GM23248 (cell line): ENCODE results near the gene MTCH1. TPM values are rescaled to one million over a fixed set of nuclear protein-coding genes. Genes with fewer than 3 reads are reported as not detected.

Experiments
- DNase-seq: peaks from one replicate; pipeline ENCODE4 v3.0.0-alpha.2; 2015
- H2AFZ ChIP-seq: fragments of 200-600 bp; sonication (generic); 2 replicates; pipeline ENCODE4 v1.6.1; 2016; ENCODE audit warnings: antibody characterized with exemption
- H3F3A ChIP-seq: fragments of 200-600 bp; sonication (generic); 2 replicates; pipeline ENCODE4 v1.6.1; 2016; ENCODE audit warnings: mild to moderate bottlenecking, antibody characterized with exemption, mixed run types; ENCODE audit not compliant: insufficient read depth
- H3K27ac ChIP-seq: fragments of 200-600 bp; sonication (generic); 2 replicates; pipeline ENCODE4 v1.5.1; 2016; ENCODE audit warnings: mild to moderate bottlenecking
- H3K27me3 ChIP-seq: fragments of 200-600 bp; sonication (generic); replicated peaks from 2 replicates; pipeline ENCODE4 v1.6.1; 2016; ENCODE audit warnings: mild to moderate bottlenecking; ENCODE audit not compliant: insufficient read depth
- H3K36me3 ChIP-seq: fragments of 200-600 bp; sonication (generic); 2 replicates; pipeline ENCODE4 v1.6.1; 2016; ENCODE audit warnings: low read depth, mild to moderate bottlenecking
- H3K4me1 ChIP-seq: fragments of 200-600 bp; sonication (generic); 2 replicates; pipeline ENCODE4 v1.6.1; 2016; ENCODE audit warnings: mild to moderate bottlenecking; ENCODE audit not compliant: insufficient read depth
- H3K4me2 ChIP-seq: fragments of 200-600 bp; sonication (generic); one replicate; pipeline ENCODE4 v1.6.1; 2016; ENCODE audit warnings: mild to moderate bottlenecking; ENCODE audit not compliant: unreplicated experiment
- H3K4me3 ChIP-seq: fragments of 200-600 bp; sonication (generic); 2 replicates; pipeline ENCODE4 v1.5.1; 2016; ENCODE audit warnings: mild to moderate bottlenecking
- H3K79me2 ChIP-seq: fragments of 200-600 bp; sonication (generic); 2 replicates; pipeline ENCODE4 v1.6.1; 2016; ENCODE audit warnings: mild to moderate bottlenecking; ENCODE audit not compliant: insufficient read depth
- H3K9ac ChIP-seq: fragments of 200-600 bp; sonication (generic); 2 replicates; pipeline ENCODE4 v1.6.1; 2016; ENCODE audit warnings: mild to moderate bottlenecking
- H3K9me2 ChIP-seq: fragments of 200-600 bp; sonication (generic); 2 replicates; pipeline ENCODE4 v1.6.1; 2016; ENCODE audit warnings: mixed run types, mild to moderate bottlenecking, moderate library complexity; ENCODE audit not compliant: insufficient read depth
- H3K9me3 ChIP-seq: fragments of 200-600 bp; sonication (generic); one replicate; pipeline ENCODE4 v1.6.1; 2017; ENCODE audit warnings: low read depth
- H4K20me1 ChIP-seq: fragments of 200-600 bp; sonication (generic); 2 replicates; pipeline ENCODE4 v1.6.0; 2016; ENCODE audit not compliant: insufficient read depth
- EZH2 ChIP-seq: fragments of 200-600 bp; sonication (generic); IDR thresholded peaks from 2 replicates; pipeline ENCODE4 v1.6.1; 2018; ENCODE audit warnings: antibody characterized with exemption, mild to moderate bottlenecking; ENCODE audit not compliant: insufficient read depth, poor library complexity, severe bottlenecking
- EZH2phosphoT487 ChIP-seq: fragments of 200-600 bp; sonication (generic); IDR thresholded peaks from 2 replicates; pipeline ENCODE4 v1.6.1; 2018; ENCODE audit warnings: antibody characterized with exemption, moderate library complexity, mild to moderate bottlenecking, low read depth; ENCODE audit not compliant: insufficient read depth
- WGBS, 2 experiments: methylation state at CpG; one replicate each; pipeline ENCODE4 v1.1.6; 2015 to 2017; ENCODE audit warnings: low lambda C conversion rate in 2 of 2, low coverage in 1 of 2; ENCODE audit errors: missing lambda C conversion rate in 2 of 2; 5-methylcytosine and 5-hydroxymethylcytosine counted together
- in situ Hi-C: fragments of 300-500 bp; cut with MboI; formaldehyde crosslinking; loops from 2 replicates; pipeline ENCODE4 v1.15.0; 2020
- polyA plus RNA-seq: library from polyadenylated mRNA; unstranded; fragments of >200 nt; fragmentation: Nextera tagmentation; extraction: Ambion mirVana; gene quantifications from 2 replicates; pipeline ENCODE4 v1.2.1, GENCODE V29; 2016
- total RNA-seq: library from RNA; depleted of rRNA; stranded (reverse); fragments of >200 nt; shearing (Covaris generic); gene quantifications from 2 replicates; pipeline ENCODE4 v1.2.3, GENCODE V29; 2014

The MTCH1 gene
- total and polyA plus RNA-seq, 2 experiments from 2014 or later, result 370 to 473 TPM

DNA sequence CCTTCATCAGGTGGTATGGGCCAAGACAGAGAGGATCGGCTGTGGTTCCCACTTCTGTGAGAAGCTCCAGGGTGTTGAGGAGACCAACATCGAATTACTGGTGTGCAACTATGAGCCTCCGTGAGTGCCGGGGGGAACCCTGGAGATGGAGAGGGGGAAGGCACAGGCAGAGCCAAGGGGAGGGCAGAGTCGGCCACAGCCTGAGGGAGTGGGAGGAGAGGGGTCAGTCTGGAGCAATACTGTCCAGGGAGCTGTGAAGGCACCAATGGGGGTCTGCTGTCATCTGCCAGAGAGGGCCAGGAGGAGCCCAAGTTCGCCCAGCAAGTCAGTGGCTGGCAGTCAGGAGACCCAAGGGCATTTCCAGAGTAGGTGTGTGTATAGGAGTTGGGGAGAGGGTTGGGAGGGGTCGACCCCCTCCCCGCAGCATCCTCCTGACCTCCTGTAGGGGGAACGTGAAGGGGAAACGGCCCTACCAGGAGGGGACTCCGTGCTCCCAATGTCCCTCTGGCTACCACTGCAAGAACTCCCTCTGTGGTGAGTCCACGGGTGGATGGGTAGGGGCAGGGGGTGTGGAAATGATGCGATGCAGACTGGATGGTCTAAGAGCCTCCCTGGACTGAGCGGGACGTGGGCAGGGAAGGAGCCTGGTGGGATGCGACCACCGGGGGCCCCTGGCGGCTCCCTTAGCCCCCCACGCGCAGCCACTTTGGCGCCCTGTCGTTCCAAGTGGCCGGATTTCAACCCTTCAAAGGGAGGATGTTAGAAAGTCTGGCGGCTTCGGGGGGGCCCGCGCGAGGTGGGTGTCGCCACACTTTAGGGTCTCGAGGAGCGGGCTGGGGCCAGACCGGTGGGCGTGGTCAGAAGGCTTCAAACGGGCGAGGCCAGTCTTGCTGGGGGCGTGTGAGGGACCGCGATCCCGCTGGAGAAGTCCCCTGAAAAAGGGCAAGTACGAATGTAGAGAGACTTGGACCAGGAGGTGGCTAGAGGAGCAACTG lies 24.3 kb downstream of the MTCH1 start:
- H3K4me2 ChIP-seq, result no peak overlapping the region
- H3K9me2 ChIP-seq, result no peaks in the 10 kb centered on the region
- TF ChIP-seq EZH2 (no peak), EZH2phosphoT487 (no peak)
- in situ Hi-C loops, result no loop called here
- H3K27ac ChIP-seq, result no peak overlapping the region
- no peak overlapping the region for H3K4me3 ChIP-seq
- no peaks in the 10 kb centered on the region; the same call in 1 of the 2 replicates for H3K36me3 ChIP-seq
- H3F3A ChIP-seq, result peaks cover 29% of the 10 kb centered on the region
- H3K79me2 ChIP-seq, result no peaks in the 10 kb centered on the region
- no peaks in the 10 kb centered on the region for H3K27me3 ChIP-seq
- H3K4me1 ChIP-seq, result peaks cover 13% of the 10 kb centered on the region
- H2AFZ ChIP-seq, result no peak overlapping the region
- no peak for DNase-seq
- H3K9me3 ChIP-seq, result no peaks in the 10 kb centered on the region
- no peak overlapping the region for H3K9ac ChIP-seq
- 81 to 85% methylated on average over 32 to 40 of the region's 40 CpGs for WGBS, 2 experiments
- no peaks in the 10 kb centered on the region for H4K20me1 ChIP-seq

DNA sequence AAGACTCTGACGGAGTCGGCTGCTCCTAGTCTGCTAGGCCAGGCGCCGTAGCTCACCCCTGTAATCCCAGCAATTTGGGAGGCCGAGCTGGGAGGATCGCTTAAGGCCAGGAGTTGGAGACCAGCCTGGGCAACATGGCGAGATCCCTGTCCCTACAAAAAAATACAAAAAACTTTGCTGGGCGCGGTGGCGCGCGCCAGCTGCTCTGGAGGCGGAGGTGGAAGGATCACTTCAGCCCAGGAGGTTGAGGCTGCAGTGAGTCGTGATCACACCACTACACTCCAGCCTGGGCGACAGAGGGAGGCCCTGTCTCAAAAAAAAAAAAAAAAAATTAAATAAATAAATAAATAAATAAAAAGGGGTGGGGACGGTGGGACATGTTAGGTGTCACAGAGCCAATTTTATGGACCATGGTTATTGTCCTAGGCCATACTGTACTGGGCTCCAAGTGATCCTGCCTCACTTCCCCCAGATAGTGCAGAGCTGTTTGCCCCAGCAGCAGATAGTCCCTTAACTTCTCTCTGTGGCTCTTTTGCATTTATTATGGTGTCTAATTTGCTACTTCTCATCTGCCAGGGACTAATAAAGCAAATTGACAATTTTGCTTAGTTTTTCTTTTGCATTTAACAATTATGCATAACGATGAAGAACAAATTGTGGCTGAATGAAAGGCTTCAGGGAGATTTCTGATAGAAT lies 26.3 kb downstream of the MTCH1 start:
- H3K27ac ChIP-seq, result no peak overlapping the region
- no peaks in the 10 kb centered on the region for H3K9me3 ChIP-seq
- no peaks in the 10 kb centered on the region for H3K36me3 ChIP-seq
- no peaks in the 10 kb centered on the region for H4K20me1 ChIP-seq
- in situ Hi-C loops, result no loop called here
- 76 to 79% methylated on average over 17 of the region's 17 CpGs for WGBS, 2 experiments
- no peaks in the 10 kb centered on the region for H3K9me2 ChIP-seq
- H3F3A ChIP-seq, result peaks cover 11% of the 10 kb centered on the region
- no peak for TF ChIP-seq EZH2
- no peak for TF ChIP-seq EZH2phosphoT487
- no peak overlapping the region for H3K4me3 ChIP-seq
- H3K4me2 ChIP-seq, result no peak overlapping the region
- H3K79me2 ChIP-seq, result no peaks in the 10 kb centered on the region
- DNase-seq, result no peak
- peaks cover 20% of the 10 kb centered on the region for H3K4me1 ChIP-seq
- H3K9ac ChIP-seq, result no peak overlapping the region
- no peak overlapping the region for H2AFZ ChIP-seq
- no peaks in the 10 kb centered on the region for H3K27me3 ChIP-seq

DNA sequence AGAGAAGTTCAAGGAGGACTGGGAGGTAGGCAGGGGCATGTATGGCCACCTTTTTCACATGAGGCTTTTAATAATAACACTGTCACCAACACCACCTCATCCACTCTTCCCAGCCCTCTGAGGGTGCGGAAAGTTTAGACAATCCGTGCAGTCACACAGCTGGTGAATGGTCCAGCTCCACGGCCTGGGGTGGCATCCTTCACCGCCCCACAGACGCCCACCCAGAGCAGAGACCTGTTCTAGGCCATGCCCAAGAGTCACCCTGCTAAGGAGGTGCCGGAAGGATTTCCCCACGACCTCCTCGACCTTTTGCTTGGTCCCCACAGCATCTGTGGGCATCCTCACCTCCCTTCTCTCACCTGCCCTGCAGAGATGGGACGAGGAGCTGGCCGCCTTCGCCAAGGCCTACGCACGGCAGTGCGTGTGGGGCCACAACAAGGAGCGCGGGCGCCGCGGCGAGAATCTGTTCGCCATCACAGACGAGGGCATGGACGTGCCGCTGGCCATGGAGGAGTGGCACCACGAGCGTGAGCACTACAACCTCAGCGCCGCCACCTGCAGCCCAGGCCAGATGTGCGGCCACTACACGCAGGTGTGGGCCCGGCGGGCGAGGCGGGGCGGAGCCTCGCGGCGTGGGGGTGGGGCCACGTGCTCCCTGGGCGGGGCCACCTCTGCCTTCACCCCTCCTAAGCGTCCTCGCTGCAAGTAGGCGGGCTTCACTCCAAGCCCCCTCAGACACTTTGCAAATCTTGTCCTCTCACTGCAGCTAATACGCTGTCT lies 27.0 kb downstream of the MTCH1 start:
- Histone ChIP-seq H3K9me3 (no peaks in the 10 kb centered on the region), H3K36me3 (no peaks in the 10 kb centered on the region), H3K27ac (no peak overlapping the region), H2AFZ (no peak overlapping the region), H3K9ac (no peak overlapping the region), H3K79me2 (no peaks in the 10 kb centered on the region), H3K27me3 (no peaks in the 10 kb centered on the region), H4K20me1 (no peaks in the 10 kb centered on the region), H3K4me1 (peaks cover 20% of the 10 kb centered on the region), H3K4me3 (no peak overlapping the region), H3K9me2 (no peaks in the 10 kb centered on the region), H3F3A (peaks cover 11% of the 10 kb centered on the region), H3K4me2 (no peak overlapping the region)
- in situ Hi-C loops, result no loop called here
- WGBS, 2 experiments, result 86 to 88% methylated on average over 30 to 44 of the region's 44 CpGs
- no peak for TF ChIP-seq EZH2phosphoT487
- TF ChIP-seq EZH2, result no peak
- DNase-seq, result no peak

DNA sequence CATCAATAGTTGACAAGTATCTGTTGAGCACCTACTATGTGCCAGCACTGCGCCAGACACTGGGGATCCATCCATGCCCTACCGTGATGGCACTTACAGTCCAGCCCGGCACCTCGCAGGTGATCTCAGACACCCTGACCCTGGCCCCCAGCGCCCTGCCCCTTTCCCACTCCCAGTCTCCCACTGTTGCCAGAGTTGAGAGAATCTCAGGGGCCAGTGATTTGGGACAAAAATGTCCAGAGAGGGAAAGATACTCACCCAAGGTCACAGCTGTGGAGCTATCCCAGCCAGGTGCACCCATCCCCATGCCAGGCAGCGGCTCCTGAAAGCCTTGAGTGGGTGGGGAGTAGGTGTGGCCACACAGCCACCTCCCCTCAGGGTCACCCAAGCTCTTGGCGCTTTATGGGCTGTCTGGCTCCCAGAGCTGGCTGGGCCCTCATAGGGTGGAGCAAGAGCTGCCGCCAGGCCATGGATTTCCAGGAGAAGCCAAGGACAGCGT lies 28.2 kb downstream of the MTCH1 start:
- Histone ChIP-seq H4K20me1 (no peaks in the 10 kb centered on the region), H3K27ac (no peak overlapping the region), H3K9ac (no peak overlapping the region), H3K79me2 (no peaks in the 10 kb centered on the region), H3K36me3 (no peaks in the 10 kb centered on the region), H3K4me3 (no peak overlapping the region), H3K9me2 (no peaks in the 10 kb centered on the region), H2AFZ (no peak overlapping the region), H3K9me3 (no peaks in the 10 kb centered on the region), H3K4me1 (peaks cover 20% of the 10 kb centered on the region), H3K4me2 (no peak overlapping the region), H3F3A (peaks cover 11% of the 10 kb centered on the region), H3K27me3 (no peaks in the 10 kb centered on the region)
- in situ Hi-C loops, result no loop called here
- no peak for DNase-seq
- TF ChIP-seq EZH2 (no peak), EZH2phosphoT487 (no peak)
- WGBS, 2 experiments, result 63 to 71% methylated on average over 9 of the region's 9 CpGs
